ENCODE data around the gene STON2. TPM values are rescaled to one million over a fixed set of nuclear protein-coding genes. Genes with fewer than 3 reads are reported as not detected.

STON2 gene
- total RNA-seq, 3 donors from 2014 or later (not counting 1 experiment from before 2014, with no cell fraction given): 1.7 to 4.8 (median 3.8) TPM

DNA sequence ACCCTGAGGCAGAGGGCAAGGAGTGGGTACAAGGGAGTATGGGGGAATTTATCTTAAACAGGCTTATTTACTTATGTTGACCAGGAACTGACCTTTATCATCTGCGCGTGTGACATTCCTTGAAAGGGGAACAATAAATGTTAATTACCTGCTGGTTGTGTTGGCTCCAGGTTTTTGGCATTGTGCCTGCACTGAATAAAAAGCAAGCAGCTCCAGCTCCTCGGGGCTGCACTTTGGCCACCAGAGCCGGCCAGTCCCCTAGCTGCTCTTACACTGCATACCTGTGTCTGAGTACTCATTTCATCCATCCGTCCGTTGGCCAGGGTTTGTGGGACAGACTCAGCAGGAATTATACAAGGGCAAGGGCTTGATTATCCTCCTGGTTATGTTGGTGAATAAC lies 110.6 kb downstream of the STON2 start:
- H3K36me3 ChIP-seq (ENCODE audit: control insufficient read depth, insufficient read depth, low read length): no peaks in the 10 kb centered on the region
- Mint-ChIP-seq H3K27me3 (ENCODE audit: low read depth in 2 of 2) (peaks cover 7 to 22% of the 10 kb centered on the region in 2 donors), H3K36me3 (no peaks in the 10 kb centered on the region), H3K4me3 (no peak overlapping the region), H3K27ac (no peak overlapping the region), H3K4me1 (no peaks in the 10 kb centered on the region), H3K9me3 (no peaks in the 10 kb centered on the region)
- H3K27ac ChIP-seq (ENCODE audit: low read length): no peak overlapping the region
- no peaks in the 10 kb centered on the region for H3K27me3 ChIP-seq (ENCODE audit: control insufficient read depth, insufficient read depth, low read length)
- H3K9me3 ChIP-seq (ENCODE audit: control insufficient read depth, insufficient read depth, low read length): no peaks in the 10 kb centered on the region
- no peaks in the 10 kb centered on the region for H3K4me1 ChIP-seq (ENCODE audit: control insufficient read depth, insufficient read depth, low read length)
- WGBS (ENCODE audit: insufficient coverage): 93% methylated on average over 6 of the region's 6 CpGs
- ATAC-seq: no peak
- DNase-seq: no peak
- no peak overlapping the region for H3K4me3 ChIP-seq (ENCODE audit: low read length)
- TF ChIP-seq, protein P1, sequence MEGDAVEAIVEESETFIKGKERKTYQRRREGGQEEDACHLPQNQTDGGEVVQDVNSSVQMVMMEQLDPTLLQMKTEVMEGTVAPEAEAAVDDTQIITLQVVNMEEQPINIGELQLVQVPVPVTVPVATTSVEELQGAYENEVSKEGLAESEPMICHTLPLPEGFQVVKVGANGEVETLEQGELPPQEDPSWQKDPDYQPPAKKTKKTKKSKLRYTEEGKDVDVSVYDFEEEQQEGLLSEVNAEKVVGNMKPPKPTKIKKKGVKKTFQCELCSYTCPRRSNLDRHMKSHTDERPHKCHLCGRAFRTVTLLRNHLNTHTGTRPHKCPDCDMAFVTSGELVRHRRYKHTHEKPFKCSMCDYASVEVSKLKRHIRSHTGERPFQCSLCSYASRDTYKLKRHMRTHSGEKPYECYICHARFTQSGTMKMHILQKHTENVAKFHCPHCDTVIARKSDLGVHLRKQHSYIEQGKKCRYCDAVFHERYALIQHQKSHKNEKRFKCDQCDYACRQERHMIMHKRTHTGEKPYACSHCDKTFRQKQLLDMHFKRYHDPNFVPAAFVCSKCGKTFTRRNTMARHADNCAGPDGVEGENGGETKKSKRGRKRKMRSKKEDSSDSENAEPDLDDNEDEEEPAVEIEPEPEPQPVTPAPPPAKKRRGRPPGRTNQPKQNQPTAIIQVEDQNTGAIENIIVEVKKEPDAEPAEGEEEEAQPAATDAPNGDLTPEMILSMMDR (IDR thresholded peaks at IDR 0.05): no peak
- intact Hi-C loops (cut with micrococcal nuclease): no loop called here

DNA sequence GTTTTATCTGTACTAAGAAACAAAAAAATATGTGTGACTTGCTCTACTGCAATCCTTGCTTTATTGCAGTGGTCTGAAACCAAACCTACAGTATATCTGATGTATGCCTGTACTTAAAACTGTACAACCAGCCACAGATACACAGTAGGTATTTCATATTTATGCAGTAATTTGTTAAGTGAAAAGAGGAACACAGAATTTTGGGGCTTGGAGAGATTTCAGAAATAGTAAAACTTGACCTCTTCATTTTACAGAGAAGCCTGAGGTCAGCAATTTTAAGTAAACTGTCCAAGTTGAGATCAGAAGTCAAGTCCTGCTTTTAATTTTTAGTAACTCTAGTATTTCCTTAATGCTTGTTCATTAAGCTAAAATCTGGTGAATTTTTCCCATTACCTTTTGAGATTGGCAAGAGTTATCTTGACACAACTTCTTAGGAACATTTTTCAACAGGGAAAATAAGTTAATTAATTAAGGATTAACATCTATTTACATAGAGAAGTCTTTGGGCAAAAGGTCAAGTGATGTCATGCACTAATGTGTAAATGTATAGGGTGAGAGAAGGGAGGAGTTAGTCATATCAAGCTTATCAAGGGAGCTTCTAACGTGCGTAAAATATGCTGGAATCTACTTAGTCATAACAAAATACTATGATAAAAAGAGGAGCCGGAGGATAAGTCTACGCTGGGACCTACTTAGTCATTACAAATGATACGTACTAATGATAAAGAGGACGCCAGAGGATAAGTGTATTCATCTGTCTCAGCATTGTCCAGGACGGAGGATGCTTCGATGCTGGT lies 113.4 kb downstream of the STON2 start:
- H3K27ac ChIP-seq (ENCODE audit: low read length): no peak overlapping the region
- H3K4me1 ChIP-seq (ENCODE audit: control insufficient read depth, insufficient read depth, low read length): no peaks in the 10 kb centered on the region
- no peak overlapping the region for H3K4me3 ChIP-seq (ENCODE audit: low read length)
- no peaks in the 10 kb centered on the region for H3K27me3 ChIP-seq (ENCODE audit: control insufficient read depth, insufficient read depth, low read length)
- H3K36me3 ChIP-seq (ENCODE audit: control insufficient read depth, insufficient read depth, low read length): no peaks in the 10 kb centered on the region
- H3K9me3 ChIP-seq (ENCODE audit: control insufficient read depth, insufficient read depth, low read length): no peaks in the 10 kb centered on the region
- Mint-ChIP-seq H3K36me3 (no peaks in the 10 kb centered on the region), H3K27ac (no peak overlapping the region), H3K4me1 (no peaks in the 10 kb centered on the region), H3K27me3 (ENCODE audit: low read depth in 2 of 2) (peaks cover 3 to 22% of the 10 kb centered on the region in 2 donors), H3K9me3 (no peaks in the 10 kb centered on the region), H3K4me3 (no peak overlapping the region)
- TF ChIP-seq, protein P1 (IDR thresholded peaks at IDR 0.05): no peak
- DNase-seq (no peak), ATAC-seq (no peak)
- 91% methylated on average over 8 of the region's 8 CpGs for WGBS (ENCODE audit: insufficient coverage)
- intact Hi-C loops (cut with micrococcal nuclease): no loop called here

DNA sequence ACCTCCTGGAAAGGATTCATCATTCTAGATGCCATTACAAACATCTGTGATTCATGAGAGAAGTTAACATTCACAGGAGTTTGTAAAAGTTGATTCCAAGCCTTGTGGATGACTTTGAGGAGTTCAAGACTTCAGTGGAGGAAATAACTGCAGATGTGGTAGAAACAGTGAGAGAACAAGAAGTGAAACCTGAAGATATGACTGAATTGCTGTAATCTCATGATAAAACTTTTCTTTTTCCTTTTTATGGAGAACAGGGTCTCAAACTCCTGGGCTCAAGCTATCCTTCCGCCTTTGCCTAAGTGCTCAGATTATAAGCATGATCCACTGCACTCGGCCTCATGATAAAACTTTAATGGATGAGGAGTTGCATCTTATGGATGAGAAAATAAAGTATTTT lies 114.9 kb downstream of the STON2 start:
- peaks cover 0 to 21% of the 10 kb centered on the region in 2 donors for H3K27me3 Mint-ChIP-seq (ENCODE audit: low read depth in 2 of 2)
- H3K4me1 Mint-ChIP-seq: no peaks in the 10 kb centered on the region
- H3K27ac ChIP-seq (ENCODE audit: low read length): no peak overlapping the region
- 93% methylated on average over 2 of the region's 2 CpGs for WGBS (ENCODE audit: insufficient coverage)
- no peaks in the 10 kb centered on the region for H3K27me3 ChIP-seq (ENCODE audit: control insufficient read depth, insufficient read depth, low read length)
- H3K27ac Mint-ChIP-seq: no peak overlapping the region
- TF ChIP-seq, protein P1 (IDR thresholded peaks at IDR 0.05): no peak
- H3K36me3 Mint-ChIP-seq: no peaks in the 10 kb centered on the region
- H3K9me3 Mint-ChIP-seq: no peaks in the 10 kb centered on the region
- no peaks in the 10 kb centered on the region for H3K4me1 ChIP-seq (ENCODE audit: control insufficient read depth, insufficient read depth, low read length)
- no peak overlapping the region for H3K4me3 Mint-ChIP-seq
- H3K9me3 ChIP-seq (ENCODE audit: control insufficient read depth, insufficient read depth, low read length): no peaks in the 10 kb centered on the region
- no peak for DNase-seq
- intact Hi-C loops (cut with micrococcal nuclease): no loop called here
- H3K4me3 ChIP-seq (ENCODE audit: low read length): no peak overlapping the region
- no peaks in the 10 kb centered on the region for H3K36me3 ChIP-seq (ENCODE audit: control insufficient read depth, insufficient read depth, low read length)
- ATAC-seq: no peak

DNA sequence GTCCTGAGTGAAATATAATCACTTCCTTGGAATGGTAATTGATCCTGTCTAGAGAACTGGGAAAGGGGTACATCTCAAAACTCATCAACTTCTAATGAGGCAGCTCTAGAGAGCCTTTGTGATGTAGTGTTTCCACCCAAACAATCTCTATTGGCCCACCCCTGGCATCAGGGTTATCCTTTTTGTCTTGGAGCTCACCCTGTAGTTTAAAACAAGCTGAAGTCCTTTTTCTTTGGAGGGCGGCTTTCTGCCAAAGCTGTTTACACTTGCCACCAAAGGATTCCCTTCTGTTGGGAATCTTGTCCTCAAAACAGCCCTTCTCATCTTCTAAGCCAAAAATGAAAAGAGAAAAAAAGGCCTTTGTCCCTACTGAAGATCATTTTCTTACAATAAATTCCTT lies 118.8 kb downstream of the STON2 start:
- no peak overlapping the region for H3K4me3 ChIP-seq (ENCODE audit: low read length)
- H3K4me1 ChIP-seq (ENCODE audit: control insufficient read depth, insufficient read depth, low read length): no peaks in the 10 kb centered on the region
- Mint-ChIP-seq H3K4me1 (no peaks in the 10 kb centered on the region), H3K27ac (no peak overlapping the region), H3K9me3 (no peaks in the 10 kb centered on the region), H3K36me3 (no peaks in the 10 kb centered on the region), H3K4me3 (no peak overlapping the region), H3K27me3 (ENCODE audit: low read depth in 2 of 2) (peaks cover 0 to 10% of the 10 kb centered on the region in 2 donors)
- H3K27ac ChIP-seq (ENCODE audit: low read length): no peak overlapping the region
- H3K36me3 ChIP-seq (ENCODE audit: control insufficient read depth, insufficient read depth, low read length): no peaks in the 10 kb centered on the region
- no peaks in the 10 kb centered on the region for H3K27me3 ChIP-seq (ENCODE audit: control insufficient read depth, insufficient read depth, low read length)
- DNase-seq (no peak), ATAC-seq (no peak)
- no peaks in the 10 kb centered on the region for H3K9me3 ChIP-seq (ENCODE audit: control insufficient read depth, insufficient read depth, low read length)
- intact Hi-C loops (cut with micrococcal nuclease): no loop called here
- TF ChIP-seq, protein P1 (IDR thresholded peaks at IDR 0.05): no peak
- 100% methylated on average over 1 of the region's 1 CpG for WGBS (ENCODE audit: insufficient coverage)
